HG02623 (cell line): ENCODE data around the gene GABBR2.

Source experiments
- ATAC-seq: cut with Tn5 transposase; IDR thresholded peaks from one replicate; pipeline ENCODE4 v1.9.1; 2021; ENCODE audit warnings: moderate library complexity; ENCODE audit not compliant: unreplicated experiment

GABBR2 gene

DNA sequence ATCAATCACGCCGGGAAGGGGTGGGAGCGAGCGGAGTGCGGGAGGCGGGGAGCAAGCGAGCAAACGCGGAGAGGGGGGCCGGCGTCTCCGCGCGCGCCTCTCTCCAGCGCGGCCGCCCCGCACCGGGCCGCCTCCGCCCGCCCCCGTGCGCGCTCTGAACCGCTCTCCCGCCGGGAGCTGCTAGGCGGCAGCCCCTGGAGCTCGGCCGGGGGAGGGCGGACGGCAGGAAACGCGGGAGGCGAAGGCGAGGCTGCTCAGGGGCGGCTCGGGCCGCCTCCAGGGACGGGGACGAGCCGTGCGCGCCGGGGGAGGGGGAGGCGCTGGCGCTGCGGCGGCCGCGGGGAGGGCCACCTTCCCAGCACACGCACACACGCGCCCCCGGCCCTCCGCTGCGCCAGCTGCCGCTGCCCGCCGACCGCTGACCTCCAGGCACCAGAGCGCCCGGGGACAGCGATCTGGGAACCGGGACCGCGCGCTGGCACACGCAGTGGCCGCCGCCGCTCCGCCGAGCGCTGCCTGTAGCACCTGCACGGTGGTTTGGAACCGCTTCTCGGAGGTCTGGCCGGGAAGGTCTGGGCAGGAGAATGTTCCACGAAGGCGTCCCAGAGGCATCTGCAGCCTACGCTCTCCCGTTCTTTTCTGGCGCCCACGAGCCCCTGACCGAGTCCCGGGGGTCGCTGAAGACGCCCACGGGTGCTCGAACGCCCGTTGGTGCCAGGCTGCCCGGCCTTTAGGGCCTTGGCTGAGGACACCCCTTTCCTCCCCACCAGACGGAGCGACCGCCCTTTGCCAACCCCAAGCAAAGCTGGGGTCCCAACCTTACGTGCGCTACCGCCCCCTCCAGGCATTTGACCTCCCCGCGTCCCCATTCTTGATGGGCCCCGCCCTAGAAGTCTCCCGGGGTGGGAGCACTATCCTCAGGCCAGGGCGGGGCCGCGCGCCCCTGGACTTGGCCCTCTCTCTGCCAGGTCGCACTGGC is at the start of gene GABBR2:
Gene GABBR2 (minus strand): TSS at position 3 of the 979 bp plus-strand sequence. CDS start 198 bp downstream, outside the sequence.
- no peak for ATAC-seq

- ATAC-seq, result no peak
Measured at GRCh38 chr9:98755006-98755618, 46.4 kb upstream of the GABBR2 start.

DNA sequence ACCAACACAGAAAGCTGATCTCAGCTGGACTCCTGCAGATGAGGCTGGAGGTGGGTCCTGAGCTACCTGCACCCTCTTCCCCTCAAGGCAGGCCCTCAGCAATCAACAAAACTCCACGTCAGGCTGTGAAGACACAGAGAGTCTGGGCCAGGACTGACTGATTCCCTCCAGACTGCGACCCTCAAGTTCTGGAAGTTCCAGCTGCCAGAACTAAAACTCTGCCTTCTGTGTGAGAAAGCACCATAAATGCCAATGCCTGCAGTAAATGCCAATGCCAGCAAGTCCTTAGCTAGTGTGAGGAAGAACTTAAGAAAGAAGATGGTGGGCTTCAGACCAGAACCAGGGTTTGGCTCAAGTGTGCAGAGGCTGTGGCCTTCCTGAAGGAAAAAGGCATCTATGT is 42.5 kb upstream of the GABBR2 start:
- ATAC-seq, result no peak

- ATAC-seq, result no peak
Measured at GRCh38 chr9:98750364-98751060, 41.8 kb upstream of the GABBR2 start.

- ATAC-seq, result no peak
Measured at GRCh38 chr9:98747476-98747875, 38.7 kb upstream of the GABBR2 start.

GRCh38 chr9:98745470-98745869 is 36.7 kb upstream of the GABBR2 start:
- ATAC-seq, result no peak

DNA sequence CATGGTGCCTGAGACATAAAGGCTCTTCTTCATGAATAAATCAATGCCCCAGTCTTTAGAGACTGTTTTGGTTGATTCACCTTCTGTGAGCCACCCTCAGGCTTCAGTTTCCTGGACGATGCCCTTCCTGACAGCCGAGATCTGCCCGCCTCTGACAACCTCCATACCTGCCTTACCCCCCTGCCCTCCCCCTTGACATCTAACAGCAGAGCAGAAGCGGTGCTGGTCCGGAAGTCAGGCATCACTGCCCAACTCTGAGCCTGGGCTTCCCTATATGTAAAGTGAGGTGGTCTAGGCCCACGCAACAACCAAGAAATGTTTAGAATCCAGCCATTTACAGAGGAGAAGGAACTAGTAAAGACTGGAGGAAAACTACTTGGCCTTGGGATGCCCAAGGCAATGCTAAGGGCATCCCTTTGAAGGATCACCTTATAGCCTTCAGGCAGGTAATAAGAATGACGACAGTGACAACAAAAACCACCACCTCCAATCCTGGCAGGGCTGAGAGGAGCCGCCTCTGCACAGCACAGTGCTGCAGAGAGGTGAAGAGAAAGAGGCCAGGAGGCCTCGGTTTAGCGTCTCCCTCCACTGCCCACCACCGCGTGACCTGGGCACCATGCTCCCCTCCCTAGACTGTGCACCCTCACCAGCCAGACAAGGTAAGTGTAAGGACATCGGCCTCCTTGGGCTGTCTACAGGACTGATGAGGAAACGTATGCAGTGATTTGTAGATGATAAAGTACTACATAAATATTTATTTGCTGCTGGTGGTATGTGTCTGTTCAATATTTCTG is 35.3 kb upstream of the GABBR2 start:
- ATAC-seq, result no peak

DNA sequence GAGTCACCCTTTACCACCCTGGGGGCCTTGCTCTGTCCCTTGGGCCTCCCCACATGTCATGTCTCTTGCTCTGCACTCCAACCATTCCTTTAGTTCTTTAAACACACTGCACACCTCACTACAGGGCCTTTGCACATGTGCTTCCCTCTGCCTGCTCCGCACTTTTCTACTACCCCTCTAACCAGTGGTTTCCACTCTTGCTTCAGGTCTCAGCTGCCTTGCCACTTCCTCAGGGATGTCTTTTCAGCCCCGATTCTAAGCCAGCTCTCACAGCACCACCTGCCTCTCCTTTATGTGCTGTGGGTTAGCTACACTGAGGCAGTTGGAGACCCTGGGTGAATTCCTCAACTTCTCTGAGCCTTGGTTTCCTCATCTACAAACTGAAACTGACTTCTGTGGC is 34.6 kb upstream of the GABBR2 start:
- no peak for ATAC-seq

DNA sequence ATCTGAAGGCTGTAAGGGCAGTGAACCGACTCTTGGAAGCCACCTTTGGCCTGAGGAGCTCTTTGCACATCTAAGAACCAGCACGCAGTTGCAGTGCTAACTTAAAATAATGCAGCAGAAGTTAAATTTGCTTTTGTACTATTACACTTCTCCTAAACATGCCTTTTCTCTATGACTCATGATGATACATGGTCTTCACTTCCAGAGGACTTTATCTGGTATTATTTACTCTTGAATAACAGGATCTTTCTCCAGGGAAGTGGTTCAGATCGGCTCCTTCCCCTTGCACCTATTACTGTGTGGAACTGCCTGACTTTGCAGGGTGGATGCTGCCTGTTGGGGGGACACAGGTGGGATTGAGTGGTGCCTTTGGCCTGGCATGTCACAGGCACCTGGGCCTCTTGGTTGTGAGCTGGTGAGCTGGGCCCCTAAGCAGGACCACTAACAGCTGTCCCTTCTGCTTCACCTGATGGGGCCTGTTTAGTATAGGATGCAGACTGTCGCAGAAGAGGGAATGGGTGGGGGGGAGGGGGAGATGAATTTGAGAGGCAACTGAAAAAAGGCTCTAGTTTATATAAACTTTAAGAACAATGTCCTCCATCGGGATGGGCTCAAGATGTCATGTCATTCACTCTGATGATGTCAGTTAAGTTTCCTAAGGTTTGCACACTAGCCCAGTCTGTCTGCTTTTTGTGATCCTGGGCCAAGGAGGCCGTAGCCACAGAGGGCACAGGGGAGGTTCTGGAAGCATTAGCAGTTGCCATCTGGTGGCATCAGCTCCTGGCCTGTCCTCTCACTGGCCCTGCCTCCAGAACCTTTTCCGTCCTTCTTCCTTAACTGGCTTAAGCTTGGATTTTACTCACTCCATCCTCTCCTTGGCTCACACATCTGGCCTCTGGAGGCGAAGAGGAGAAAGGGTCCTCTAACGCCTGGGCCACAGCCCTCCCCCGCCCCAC is 33.9 kb upstream of the GABBR2 start:
- ATAC-seq, result no peak

DNA sequence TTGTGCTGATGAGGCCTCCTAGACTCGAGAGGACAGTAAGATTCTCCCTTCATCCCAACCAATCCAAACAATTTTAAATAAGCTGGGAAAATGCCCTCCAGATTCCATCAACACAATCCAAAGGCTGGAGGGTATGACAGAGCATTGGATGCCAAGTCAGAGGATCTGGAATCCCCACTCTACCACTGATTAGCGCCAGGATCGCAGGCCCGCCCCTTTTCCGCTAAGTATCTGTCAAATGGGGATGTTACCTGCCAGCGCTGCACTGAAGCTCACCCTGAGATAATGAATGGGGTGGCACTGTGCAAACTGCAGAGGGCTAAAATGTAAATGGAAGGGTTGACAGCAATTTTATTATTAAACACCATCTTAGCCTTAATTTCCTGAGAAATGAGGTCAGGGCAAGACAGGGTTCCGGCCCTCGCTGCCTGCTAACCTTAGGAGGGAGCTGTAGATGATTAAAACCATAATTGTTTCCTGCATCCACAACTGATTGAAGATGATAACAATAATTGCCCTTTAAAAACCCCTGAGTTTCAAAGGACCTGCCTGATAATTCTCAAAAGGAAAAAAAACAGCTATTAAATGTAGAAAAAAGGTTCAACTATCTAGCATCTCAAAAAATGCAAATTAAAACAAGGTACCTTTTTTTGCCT is 31.6 kb upstream of the GABBR2 start:
- ATAC-seq, result no peak

- no peak for ATAC-seq
Measured at GRCh38 chr9:98738741-98739140, 30.0 kb upstream of the GABBR2 start.

GRCh38 chr9:98736226-98736625 is 27.5 kb upstream of the GABBR2 start:
- no peak for ATAC-seq

DNA sequence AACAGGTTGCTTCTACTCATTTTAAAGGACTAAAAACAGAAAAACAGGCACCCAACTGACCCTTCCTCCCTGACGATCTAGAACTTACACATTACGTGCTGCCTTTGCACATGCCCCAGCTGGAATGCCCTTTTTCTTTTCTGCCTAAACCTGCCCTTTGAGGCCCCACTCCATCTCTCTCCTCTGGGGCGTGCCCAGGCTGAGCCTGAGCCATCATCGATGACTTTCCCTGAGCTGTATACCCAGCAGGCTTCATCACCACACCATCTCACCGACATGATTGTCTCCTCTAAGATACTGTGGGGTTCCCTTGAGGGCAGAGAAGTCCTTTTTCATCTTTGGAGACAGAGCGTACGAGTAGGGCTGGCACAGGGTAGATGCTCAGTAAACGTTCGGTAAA is 24.1 kb upstream of the GABBR2 start:
- no peak for ATAC-seq

GRCh38 chr9:98732091-98732490 is 23.4 kb upstream of the GABBR2 start:
- no peak for ATAC-seq

DNA sequence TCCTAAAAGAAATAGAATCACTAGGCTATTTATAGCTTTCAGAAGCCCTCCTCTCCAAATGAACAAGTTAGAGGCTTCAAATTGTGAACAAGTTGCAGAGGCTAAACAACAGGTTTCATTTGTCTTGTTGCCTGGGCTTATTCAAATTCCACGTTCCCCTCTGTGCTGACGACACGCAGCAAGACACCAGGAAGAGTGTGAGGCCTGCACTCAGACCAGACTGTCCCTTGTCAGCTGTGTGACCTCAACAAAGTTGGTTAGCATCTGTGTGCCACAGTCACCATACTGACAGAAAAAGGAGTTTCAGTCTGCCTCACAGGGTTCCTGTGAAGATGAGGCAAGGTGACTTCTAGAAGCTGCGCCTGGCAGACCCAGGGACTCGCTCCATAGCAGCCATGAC is 22.1 kb upstream of the GABBR2 start:
- ATAC-seq, result no peak

DNA sequence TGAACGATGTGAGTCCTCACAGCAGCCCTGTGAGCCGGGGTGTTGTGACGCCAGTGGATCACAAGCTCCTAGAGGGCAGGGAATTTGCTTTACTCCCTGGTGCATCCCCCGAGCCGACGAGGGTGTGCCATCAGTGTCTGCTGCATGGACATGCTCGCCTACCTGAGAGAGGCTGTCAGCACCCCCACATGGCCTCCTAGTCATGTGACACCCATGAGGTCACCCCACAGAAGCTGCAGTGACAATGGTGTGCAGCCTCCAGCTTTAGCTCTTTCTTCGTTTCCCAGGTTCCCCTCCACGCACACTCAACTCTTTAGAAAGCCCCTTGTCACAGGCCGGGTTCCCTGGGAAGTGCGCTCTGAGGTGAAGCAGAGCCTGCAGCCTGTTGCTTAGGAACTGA is 19.8 kb upstream of the GABBR2 start:
- no peak for ATAC-seq

DNA sequence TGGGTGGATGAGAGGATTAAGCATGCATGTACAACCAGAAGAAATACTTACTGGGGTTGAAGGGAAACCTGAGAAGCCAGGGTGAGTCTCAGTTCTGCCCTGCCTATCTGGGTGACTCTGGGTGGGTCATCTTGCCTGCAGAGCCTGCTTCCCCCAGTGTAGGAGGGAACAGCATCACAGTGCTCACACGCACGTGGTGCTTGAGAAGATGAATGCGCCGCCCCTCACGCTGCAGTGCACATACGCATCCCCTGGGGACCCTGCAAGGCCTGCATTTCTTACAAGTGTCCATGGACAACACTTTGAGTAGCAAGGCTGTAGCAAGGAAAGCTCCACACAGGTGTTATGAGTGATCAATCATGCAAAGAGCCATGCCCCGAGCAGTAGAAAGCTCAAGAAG is 18.7 kb upstream of the GABBR2 start:
- ATAC-seq, result no peak

GRCh38 chr9:98726735-98727134 is 18.0 kb upstream of the GABBR2 start:
- no peak for ATAC-seq

DNA sequence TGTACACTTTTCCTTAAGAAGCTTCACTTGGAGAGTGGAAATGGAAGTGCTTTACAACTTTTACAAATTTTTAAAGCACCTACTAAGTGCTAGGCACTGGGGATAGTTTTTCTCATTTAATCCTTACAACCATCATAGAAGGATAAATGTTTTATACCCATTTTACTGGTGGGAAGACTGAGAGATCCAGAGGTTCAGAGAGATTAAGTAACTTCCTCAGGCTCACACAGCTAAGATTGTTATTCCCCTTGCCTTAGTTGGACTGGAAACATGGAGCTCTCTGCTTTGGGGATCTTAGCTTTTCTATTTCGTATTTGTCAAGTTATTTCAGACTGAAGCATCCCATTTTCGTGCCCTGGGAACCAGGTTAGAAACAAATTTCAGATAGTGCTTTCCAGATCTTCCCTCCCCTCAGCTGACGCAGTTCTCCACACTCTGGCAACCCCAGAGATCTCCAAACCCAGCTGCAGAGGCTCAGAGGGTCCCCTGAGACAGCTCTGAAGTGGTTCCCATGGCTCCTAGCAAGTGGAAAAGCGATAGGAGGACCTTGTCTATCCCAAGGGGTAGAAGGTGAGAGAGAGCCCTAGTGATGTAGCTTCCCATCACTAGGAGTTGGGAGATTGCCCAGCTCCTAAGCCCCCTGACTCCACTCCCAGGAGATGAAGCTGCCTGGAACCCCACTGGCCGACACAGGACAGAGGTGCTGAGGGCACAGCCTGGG is 16.2 kb upstream of the GABBR2 start:
- no peak for ATAC-seq
